ENCODE results near the gene INSIG1. TPM values are rescaled to one million over a fixed set of nuclear protein-coding genes. Genes with fewer than 3 reads are reported as not detected.

INSIG1 gene
- total RNA-seq, 1 donor from 2014 or later = 18.0 TPM

GRCh38 chr7:155287284-155287935, 10.3 kb upstream of the INSIG1 start:
- Histone ChIP-seq H3K4me3 (no peak overlapping the region), H3K27me3 (no peaks in the 10 kb centered on the region), H3K9me3 (no peaks in the 10 kb centered on the region), H3K4me1 (no peaks in the 10 kb centered on the region), H3K36me3 (no peaks in the 10 kb centered on the region), H3K27ac (no peak overlapping the region)
- DNase-seq (ENCODE audit: low spot score in 2 of 2) = peak in 1 of 2 donors; percentile 62
- intact Hi-C loops (cut with DNase I) = no loop called here
- TF ChIP-seq CTCF (IDR thresholded peaks at IDR 0.05) = no peak

- TF ChIP-seq CTCF (IDR thresholded peaks at IDR 0.05) = no peak
- no peak overlapping the region for H3K4me3 ChIP-seq
- intact Hi-C loops (cut with DNase I) = no loop called here
- H3K4me1 ChIP-seq = no peaks in the 10 kb centered on the region
- no peaks in the 10 kb centered on the region for H3K27me3 ChIP-seq
- H3K36me3 ChIP-seq = no peaks in the 10 kb centered on the region
- no peak overlapping the region for H3K27ac ChIP-seq
- DNase-seq (ENCODE audit: low spot score in 2 of 2) = peak in 1 of 2 donors; percentile 52
- H3K9me3 ChIP-seq = no peaks in the 10 kb centered on the region
Observed at GRCh38 chr7:155288055-155288454, 9.6 kb upstream of the INSIG1 start.

GRCh38 chr7:155289107-155289506, 8.6 kb upstream of the INSIG1 start:
- no peaks in the 10 kb centered on the region for H3K9me3 ChIP-seq
- no peak overlapping the region for H3K27ac ChIP-seq
- no peaks in the 10 kb centered on the region for H3K4me1 ChIP-seq
- no peaks in the 10 kb centered on the region for H3K27me3 ChIP-seq
- DNase-seq (ENCODE audit: low spot score in 2 of 2) = peak in 1 of 2 donors; percentile 30
- TF ChIP-seq CTCF (IDR thresholded peaks at IDR 0.05) = no peak
- intact Hi-C loops (cut with DNase I) = no loop called here
- H3K4me3 ChIP-seq = no peak overlapping the region
- H3K36me3 ChIP-seq = no peaks in the 10 kb centered on the region

- Histone ChIP-seq H3K9me3 (no peaks in the 10 kb centered on the region), H3K27ac (no peak overlapping the region), H3K4me3 (no peak overlapping the region), H3K4me1 (no peaks in the 10 kb centered on the region), H3K27me3 (no peaks in the 10 kb centered on the region), H3K36me3 (no peaks in the 10 kb centered on the region)
- intact Hi-C loops (cut with DNase I) = loop anchor here (10.0 kb wide), 2 partner anchors 355 to 1605 kb away; partner anchors contain the start of genes LMBR1 and RBM33
- peak in 1 of 2 donors; percentile 54 for DNase-seq (ENCODE audit: low spot score in 2 of 2)
- no peak for TF ChIP-seq CTCF (IDR thresholded peaks at IDR 0.05)
Observed at GRCh38 chr7:155289949-155290501, 7.7 kb upstream of the INSIG1 start.

- peak in 1 of 2 donors; percentile 66 for DNase-seq (ENCODE audit: low spot score in 2 of 2)
- intact Hi-C loops (cut with DNase I) = loop anchor here (10.0 kb wide), 2 partner anchors 354 to 1604 kb away; partner anchors contain the start of genes LMBR1 and RBM33
- no peaks in the 10 kb centered on the region for H3K4me1 ChIP-seq
- H3K27ac ChIP-seq = no peak overlapping the region
- TF ChIP-seq CTCF (IDR thresholded peaks at IDR 0.05) = no peak
- no peak overlapping the region for H3K4me3 ChIP-seq
- H3K36me3 ChIP-seq = no peaks in the 10 kb centered on the region
- no peaks in the 10 kb centered on the region for H3K9me3 ChIP-seq
- no peaks in the 10 kb centered on the region for H3K27me3 ChIP-seq
Observed at GRCh38 chr7:155291045-155291530, 6.6 kb upstream of the INSIG1 start.

Data from ascending aorta (tissue), 2 donors.